GM23248 (cell line): ENCODE results near the gene C20orf141.

Source experiments
- EZH2 ChIP-seq: fragments of 200-600 bp; sonication (generic); IDR thresholded peaks from 2 replicates; pipeline ENCODE4 v1.6.1; 2018; ENCODE audit warnings: antibody characterized with exemption, mild to moderate bottlenecking; ENCODE audit not compliant: insufficient read depth, poor library complexity, severe bottlenecking
- EZH2phosphoT487 ChIP-seq: fragments of 200-600 bp; sonication (generic); IDR thresholded peaks from 2 replicates; pipeline ENCODE4 v1.6.1; 2018; ENCODE audit warnings: antibody characterized with exemption, moderate library complexity, mild to moderate bottlenecking, low read depth; ENCODE audit not compliant: insufficient read depth

DNA sequence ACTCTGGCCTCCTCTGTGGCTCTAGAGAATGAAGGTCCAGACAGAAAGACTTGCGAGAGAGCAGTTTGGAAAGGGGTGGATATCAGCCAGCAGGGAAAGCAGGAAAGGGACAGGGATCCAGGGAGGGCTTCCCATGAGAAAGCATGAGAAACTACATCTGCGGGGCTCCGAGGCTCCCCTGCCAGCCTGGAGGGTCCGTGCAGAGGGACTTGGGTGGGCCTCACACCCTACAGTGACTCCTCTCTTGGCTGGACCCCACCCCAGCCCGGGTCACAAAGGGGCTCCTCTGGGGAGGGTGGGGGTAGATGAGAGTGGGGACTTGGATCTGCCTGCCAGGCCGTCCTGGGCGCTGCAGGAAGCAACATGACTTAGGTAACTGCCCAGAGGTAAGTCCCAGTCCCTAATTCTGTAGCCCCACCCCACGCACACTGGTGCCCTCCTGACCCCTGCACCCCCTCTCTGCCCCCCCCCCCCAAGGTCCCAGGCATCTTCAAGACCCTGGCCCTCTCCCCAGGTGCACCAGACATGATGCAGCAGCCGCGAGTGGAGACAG lies 1.3 kb downstream of the C20orf141 start, which contains the start of gene TMEM239:
- no peak for TF ChIP-seq EZH2phosphoT487
- TF ChIP-seq EZH2: no peak
